ENCODE data around the gene SLC36A2. TPM values are rescaled to one million over a fixed set of nuclear protein-coding genes. Genes with fewer than 3 reads are reported as not detected.
"Not testable (repeated sequence)": the region's sequence is repeated elsewhere in the genome, so short reads cannot be mapped to it uniquely, and the experiment has no call there.

Gene SLC36A2
- polyA plus RNA-seq: not detected

- no peak within 1 kb of the TSS for H3K27ac Mint-ChIP-seq
- H3K27me3 Mint-ChIP-seq: peaks cover 24% of the 10 kb centered on the region
- no peak within 1 kb of the TSS for H3K4me3 Mint-ChIP-seq
- H3K4me1 Mint-ChIP-seq: no peaks in the 10 kb centered on the region
- no peaks in the 10 kb centered on the region for H3K9me3 Mint-ChIP-seq
- H3K36me3 Mint-ChIP-seq: peaks cover 6% of the 10 kb centered on the region
Observed at GRCh38 chr5:151347369-151347768, at the start of gene SLC36A2. TSS of gene SLC36A2 (minus strand) at chr5:151347559. CDS start at chr5:151347460, 99 bp downstream.

GRCh38 chr5:151388960-151389359 lies 41.6 kb upstream of the SLC36A2 start:
- Mint-ChIP-seq H3K4me1 (no peaks in the 10 kb centered on the region), H3K4me3 (no peak overlapping the region), H3K9me3 (peaks cover 2 to 5% (median 4%) of the 10 kb centered on the region in 3 donors), H3K36me3 (peaks cover 2% of the 10 kb centered on the region), H3K27me3 (peaks cover 18% of the 10 kb centered on the region), H3K27ac (no peak overlapping the region)

GRCh38 chr5:151384106-151384505 lies 36.7 kb upstream of the SLC36A2 start:
- H3K4me3 Mint-ChIP-seq: no peak overlapping the region
- H3K27me3 Mint-ChIP-seq: peaks cover 18% of the 10 kb centered on the region
- H3K36me3 Mint-ChIP-seq: peaks cover 2% of the 10 kb centered on the region
- H3K9me3 Mint-ChIP-seq: no peaks in the 10 kb centered on the region
- H3K4me1 Mint-ChIP-seq: no peaks in the 10 kb centered on the region
- H3K27ac Mint-ChIP-seq: no peak overlapping the region

GRCh38 chr5:151383011-151383410 lies 35.7 kb upstream of the SLC36A2 start:
- H3K27ac Mint-ChIP-seq: no peak overlapping the region
- H3K36me3 Mint-ChIP-seq: peaks cover 2% of the 10 kb centered on the region

GRCh38 chr5:151382576-151382975 lies 35.2 kb upstream of the SLC36A2 start:
- Mint-ChIP-seq H3K27me3 (peaks cover 12% of the 10 kb centered on the region), H3K4me1 (no peaks in the 10 kb centered on the region), H3K4me3 (no peak overlapping the region), H3K9me3 (no peaks in the 10 kb centered on the region), H3K27ac (no peak overlapping the region), H3K36me3 (peaks cover 2% of the 10 kb centered on the region)

More at GRCh38 chr5:151383011-151383410, 35.7 kb upstream of the SLC36A2 start:
- Mint-ChIP-seq H3K9me3 (no peaks in the 10 kb centered on the region), H3K4me3 (no peak overlapping the region), H3K4me1 (no peaks in the 10 kb centered on the region), H3K27me3 (peaks cover 13% of the 10 kb centered on the region)

GRCh38 chr5:151381899-151382298 lies 34.5 kb upstream of the SLC36A2 start:
- no peaks in the 10 kb centered on the region for H3K36me3 Mint-ChIP-seq
- no peak overlapping the region for H3K4me3 Mint-ChIP-seq
- no peaks in the 10 kb centered on the region for H3K4me1 Mint-ChIP-seq
- H3K9me3 Mint-ChIP-seq: no peaks in the 10 kb centered on the region
- peaks cover 12% of the 10 kb centered on the region for H3K27me3 Mint-ChIP-seq
- no peak overlapping the region for H3K27ac Mint-ChIP-seq

GRCh38 chr5:151378616-151379015 lies 31.3 kb upstream of the SLC36A2 start:
- Mint-ChIP-seq H3K36me3 (peaks cover 4% of the 10 kb centered on the region), H3K4me3 (no peak overlapping the region), H3K4me1 (peaks cover 0 to 5% (median 2%) of the 10 kb centered on the region in 3 donors), H3K9me3 (peaks cover 0 to 4% (median 2%) of the 10 kb centered on the region in 3 donors), H3K27me3 (peaks cover 12% of the 10 kb centered on the region), H3K27ac (no peak overlapping the region)

GRCh38 chr5:151374539-151374938 lies 27.2 kb upstream of the SLC36A2 start:
- H3K4me3 Mint-ChIP-seq: no peak overlapping the region
- peaks cover 5% of the 10 kb centered on the region for H3K36me3 Mint-ChIP-seq
- no peaks in the 10 kb centered on the region for H3K27me3 Mint-ChIP-seq
- peak overlapping the region in 1 of 3 donors; percentile 55 for H3K27ac Mint-ChIP-seq
- H3K9me3 Mint-ChIP-seq: peaks cover 1 to 4% (median 2%) of the 10 kb centered on the region in 3 donors
- H3K4me1 Mint-ChIP-seq: peaks cover 0 to 5% (median 2%) of the 10 kb centered on the region in 3 donors

- not testable (repeated sequence) for H3K27me3 Mint-ChIP-seq, H3K4me1 Mint-ChIP-seq, H3K36me3 Mint-ChIP-seq, H3K4me3 Mint-ChIP-seq
- Mint-ChIP-seq H3K27ac (peak overlapping the region in 1 of 3 donors; percentile 57), H3K9me3 (peaks cover 13 to 46% (median 28%) of the 10 kb centered on the region in 3 donors)
Observed at GRCh38 chr5:151367038-151367437, 19.7 kb upstream of the SLC36A2 start.

- Mint-ChIP-seq H3K4me1 (no peaks in the 10 kb centered on the region), H3K36me3 (peaks cover 3% of the 10 kb centered on the region), H3K27ac (no peak overlapping the region), H3K4me3 (no peak overlapping the region), H3K27me3 (peaks cover 2% of the 10 kb centered on the region), H3K9me3 (peaks cover 9 to 45% (median 31%) of the 10 kb centered on the region in 3 donors)
Observed at GRCh38 chr5:151363673-151364072, 16.3 kb upstream of the SLC36A2 start.

GRCh38 chr5:151362970-151363369 lies 15.6 kb upstream of the SLC36A2 start:
- Mint-ChIP-seq H3K4me1 (no peaks in the 10 kb centered on the region), H3K4me3 (no peak overlapping the region), H3K27ac (no peak overlapping the region), H3K9me3 (peaks cover 9 to 38% (median 31%) of the 10 kb centered on the region in 3 donors), H3K36me3 (peaks cover 3% of the 10 kb centered on the region), H3K27me3 (peaks cover 4% of the 10 kb centered on the region)

GRCh38 chr5:151359391-151359790 lies 12.0 kb upstream of the SLC36A2 start:
- no peaks in the 10 kb centered on the region for H3K4me1 Mint-ChIP-seq
- H3K36me3 Mint-ChIP-seq: no peaks in the 10 kb centered on the region
- peaks cover 8% of the 10 kb centered on the region for H3K27me3 Mint-ChIP-seq
- H3K27ac Mint-ChIP-seq: no peak overlapping the region
- no peak overlapping the region for H3K4me3 Mint-ChIP-seq
- peaks cover 4 to 20% (median 18%) of the 10 kb centered on the region in 3 donors for H3K9me3 Mint-ChIP-seq

GRCh38 chr5:151357792-151358191 lies 10.4 kb upstream of the SLC36A2 start:
- no peaks in the 10 kb centered on the region for H3K36me3 Mint-ChIP-seq
- no peak overlapping the region for H3K27ac Mint-ChIP-seq
- no peaks in the 10 kb centered on the region for H3K4me1 Mint-ChIP-seq
- H3K9me3 Mint-ChIP-seq: peaks cover 2 to 12% (median 9%) of the 10 kb centered on the region in 3 donors
- H3K4me3 Mint-ChIP-seq: no peak overlapping the region
- peaks cover 13% of the 10 kb centered on the region for H3K27me3 Mint-ChIP-seq

GRCh38 chr5:151357097-151357496 lies 9.7 kb upstream of the SLC36A2 start:
- Mint-ChIP-seq H3K36me3 (peaks cover under 1% of the 10 kb centered on the region), H3K4me1 (no peaks in the 10 kb centered on the region), H3K27me3 (peaks cover 15% of the 10 kb centered on the region), H3K9me3 (peaks cover 2 to 10% (median 6%) of the 10 kb centered on the region in 3 donors), H3K4me3 (no peak overlapping the region), H3K27ac (no peak overlapping the region)

GRCh38 chr5:151351671-151352070 lies 4.3 kb upstream of the SLC36A2 start:
- peaks cover 21% of the 10 kb centered on the region for H3K27me3 Mint-ChIP-seq
- H3K9me3 Mint-ChIP-seq: peaks cover 0 to 2% (median 0%) of the 10 kb centered on the region in 3 donors
- no peaks in the 10 kb centered on the region for H3K4me1 Mint-ChIP-seq

GRCh38 chr5:151348789-151349188 lies 1.4 kb upstream of the SLC36A2 start:
- Mint-ChIP-seq H3K9me3 (peaks cover 0 to 2% (median 0%) of the 10 kb centered on the region in 3 donors), H3K27ac (no peak overlapping the region), H3K27me3 (peaks cover 23% of the 10 kb centered on the region), H3K4me1 (no peaks in the 10 kb centered on the region), H3K4me3 (no peak overlapping the region), H3K36me3 (peaks cover 6% of the 10 kb centered on the region)

More at GRCh38 chr5:151351671-151352070, 4.3 kb upstream of the SLC36A2 start:
- Mint-ChIP-seq H3K36me3 (peaks cover 6% of the 10 kb centered on the region), H3K4me3 (no peak overlapping the region), H3K27ac (no peak overlapping the region)

Measured in IgD-negative memory B cell (primary cell).